Fibroblast of lung (primary cell): Measurements from ENCODE around the gene BLTP2.

Source experiments
- CTCF ChIP-seq, 2 donors: IDR thresholded peaks in 1 of 2; conservative IDR thresholded peaks in 1 of 2; 1 replicate in 1 of 2; 2 replicates in 1 of 2; pipeline ENCODE4 v1.5.1; 2011 to 2012; ENCODE audit warnings: low read length in 2 of 2, control low read depth in 1 of 2, inconsistent platforms in 1 of 2, low read depth in 1 of 2, mild to moderate bottlenecking in 1 of 2
- EZH2 ChIP-seq: IDR thresholded peaks from 2 replicates; pipeline ENCODE4 v1.5.1; 2012; ENCODE audit warnings: low read length, control low read depth, mild to moderate bottlenecking; ENCODE audit errors: missing control alignments

DNA sequence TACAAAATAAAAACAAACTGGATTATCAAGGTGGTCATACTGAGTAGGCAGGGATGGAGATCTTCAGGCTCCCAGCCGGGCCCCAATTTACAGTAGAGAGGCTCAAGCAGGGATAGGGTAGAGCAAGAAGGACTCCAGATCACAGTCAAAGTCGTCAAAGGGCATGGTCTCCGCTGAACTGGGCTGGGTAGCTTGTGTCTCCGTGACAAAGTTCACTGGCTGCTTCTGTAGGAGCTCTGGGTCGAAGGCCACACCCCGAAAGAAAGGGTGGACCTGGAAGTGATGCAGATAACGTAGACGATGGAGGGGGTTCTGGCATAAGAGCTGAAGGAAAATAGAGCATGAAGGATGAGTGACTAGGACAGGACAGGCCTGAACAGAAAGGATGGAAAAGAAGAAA lies 34.6 kb downstream of the BLTP2 start:
- TF ChIP-seq EZH2 (no peak), CTCF (conservative IDR thresholded peaks at IDR 0.05 in 1 of 2, IDR thresholded peaks at IDR 0.05 in 1 of 2; ENCODE audit: low read depth in 1 of 2, low read length in 2 of 2) (no peak)
